ENCODE data around the gene ARRDC3.
A peak's percentile ranks its signal among the peaks of the same experiment; 100 is the strongest.

ARRDC3 gene

GRCh38 chr5:91384671-91385430 is 1.7 kb upstream of the ARRDC3 start:
- peak in 1 of 2 donors; percentile 33 for DNase-seq (ENCODE audit: low read depth in 2 of 2)

- no peak for DNase-seq (ENCODE audit: low read depth in 2 of 2)
These were observed 811 bp upstream of the ARRDC3 start for GRCh38 chr5:91383956-91384300.

- no peak for DNase-seq (ENCODE audit: low read depth in 2 of 2)
These were observed 539 bp downstream of the ARRDC3 start for GRCh38 chr5:91382530-91383026.

- peak; percentile 38 to 41 for DNase-seq (ENCODE audit: low read depth in 2 of 2)
These were observed 1.2 kb downstream of the ARRDC3 start for GRCh38 chr5:91381774-91382359.

- DNase-seq (ENCODE audit: low read depth in 2 of 2): no peak
These were observed 1.8 kb downstream of the ARRDC3 start for GRCh38 chr5:91381239-91381773.

- DNase-seq (ENCODE audit: low read depth in 2 of 2): peak; percentile 95 to 98
These were observed 2.5 kb downstream of the ARRDC3 start for GRCh38 chr5:91380491-91381238.

GRCh38 chr5:91379914-91380490 is 3.1 kb downstream of the ARRDC3 start:
- peak; percentile 90 to 95 for DNase-seq (ENCODE audit: low read depth in 2 of 2)

GRCh38 chr5:91379246-91379913 is 3.7 kb downstream of the ARRDC3 start:
- DNase-seq (ENCODE audit: low read depth in 2 of 2): no peak

- no peak for DNase-seq (ENCODE audit: low read depth in 2 of 2)
These were observed 4.3 kb downstream of the ARRDC3 start for GRCh38 chr5:91378752-91379211.

- no peak for DNase-seq (ENCODE audit: low read depth in 2 of 2)
These were observed 8.1 kb downstream of the ARRDC3 start for GRCh38 chr5:91374893-91375520.

- no peak for DNase-seq (ENCODE audit: low read depth in 2 of 2)
These were observed 9.5 kb downstream of the ARRDC3 start for GRCh38 chr5:91373600-91373999.

GRCh38 chr5:91373006-91373405 is 10.1 kb downstream of the ARRDC3 start:
- no peak for DNase-seq (ENCODE audit: low read depth in 2 of 2)

GRCh38 chr5:91369480-91369879 is 13.6 kb downstream of the ARRDC3 start:
- DNase-seq (ENCODE audit: low read depth in 2 of 2): no peak

- DNase-seq (ENCODE audit: low read depth in 2 of 2): no peak
These were observed 15.0 kb downstream of the ARRDC3 start for GRCh38 chr5:91367908-91368648.

- no peak for DNase-seq (ENCODE audit: low read depth in 2 of 2)
These were observed 15.8 kb downstream of the ARRDC3 start for GRCh38 chr5:91367344-91367743.

- DNase-seq (ENCODE audit: low read depth in 2 of 2): no peak
These were observed 16.6 kb downstream of the ARRDC3 start for GRCh38 chr5:91366551-91366950.

- no peak for DNase-seq (ENCODE audit: low read depth in 2 of 2)
These were observed 17.6 kb downstream of the ARRDC3 start for GRCh38 chr5:91365498-91365897.

GRCh38 chr5:91362935-91363334 is 20.2 kb downstream of the ARRDC3 start:
- no peak for DNase-seq (ENCODE audit: low read depth in 2 of 2)

GRCh38 chr5:91361790-91362189 is 21.3 kb downstream of the ARRDC3 start:
- DNase-seq (ENCODE audit: low read depth in 2 of 2): no peak

GRCh38 chr5:91361055-91361701 is 21.9 kb downstream of the ARRDC3 start:
- DNase-seq (ENCODE audit: low read depth in 2 of 2): no peak

Measured in stimulated activated CD4-positive, alpha-beta T cell treated with anti-CD3 and anti-CD28 coated beads, Interleukin-1b, Interleukin-23, amount 100 ng/mL, for 4 hours (primary cell).